HepG2 (cell line): ENCODE data around the gene COL13A1. TPM values are rescaled to one million over a fixed set of nuclear protein-coding genes. Genes with fewer than 3 reads are reported as not detected.

ENCODE experiments used
- CTCF ChIP-seq: sonication (generic); formaldehyde crosslinking; IDR thresholded peaks from 2 replicates; pipeline ENCODE4 v1.5.0; 2020; ENCODE audit warnings: mild to moderate bottlenecking, missing genetic modification reagents, moderate library complexity
- FOXA3 ChIP-seq: IDR thresholded peaks from 2 replicates; pipeline ENCODE4 v1.6.1; 2016; ENCODE audit warnings: missing genetic modification reagents, missing compliant biosample characterization
- FOXP1 ChIP-seq, 2 experiments: fragments of 450-650 bp in 1 of 2; IDR thresholded peaks; 2 replicates each; pipeline ENCODE4 v1.6.1; 2017 to 2018; ENCODE audit warnings: antibody characterized with exemption in 1 of 2
- HNRNPK ChIP-seq: fragments of 200-400 bp; formaldehyde crosslinking; IDR thresholded peaks from 2 replicates; pipeline ENCODE4 v1.6.1; 2018; ENCODE audit warnings: low read length, low read depth, moderate library complexity, mild to moderate bottlenecking; ENCODE audit not compliant: poor library complexity, severe bottlenecking
- SAP130 ChIP-seq: IDR thresholded peaks from 2 replicates; pipeline ENCODE4 v1.6.1; 2016; ENCODE audit warnings: low read depth
- SMC3 ChIP-seq: IDR thresholded peaks from 2 replicates; pipeline ENCODE4 v1.6.1; 2011; ENCODE audit warnings: low read length, improper control_type of control experiment
- TFDP2 ChIP-seq: sonication (generic); formaldehyde crosslinking; IDR thresholded peaks from 2 replicates; pipeline ENCODE4 v1.4.0; 2020; ENCODE audit warnings: missing genetic modification reagents
- ZC3H13 ChIP-seq: sonication (generic); formaldehyde crosslinking; IDR thresholded peaks from 2 replicates; pipeline ENCODE4 v1.8.1; 2023; ENCODE audit warnings: mild to moderate bottlenecking, missing genetic modification reagents, moderate library complexity
- ZFP36L2 ChIP-seq: sonication (generic); formaldehyde crosslinking; IDR thresholded peaks from 2 replicates; pipeline ENCODE4 v1.4.0; 2020; ENCODE audit warnings: missing genetic modification reagents
- ZNF367 ChIP-seq: sonication (generic); formaldehyde crosslinking; IDR thresholded peaks from 2 replicates; pipeline ENCODE4 v1.4.0; 2020; ENCODE audit warnings: missing genetic modification reagents, borderline replicate concordance
- polyA plus RNA-seq, 8 experiments: library from polyadenylated mRNA; depleted of rRNA in 3 of 8; stranded (reverse) in 7 of 8; unstranded in 1 of 8; fragments of >200 nt; fragmentation: Illumina TruSeq in 4 of 8; extraction: Trizol in 4 of 8; gene quantifications; 2 replicates each; pipeline versions ENCODE4 v1.2.1 to v1.2.3, GENCODE V29; 2011 to 2016; ENCODE audit warnings: low read depth in 4 of 8, missing spikeins in 1 of 8, mixed read lengths in 1 of 8; ENCODE audit not compliant: insufficient read depth in 1 of 8
- total RNA-seq, 5 experiments: library from RNA; depleted of rRNA; stranded (reverse); fragments of >200 nt; fragmentation: Illumina TruSeq; extraction: Trizol; gene quantifications; 2 replicates each; pipeline ENCODE4 v1.2.3, GENCODE V29; 2016; ENCODE audit warnings: low read depth in 1 of 5
- TF ChIP-seq, protein P1 (sequence below): sonication (generic); formaldehyde crosslinking; IDR thresholded peaks from 2 replicates; pipeline ENCODE4 v1.4.0; 2020; ENCODE audit warnings: mild to moderate bottlenecking, missing genetic modification reagents

COL13A1 gene
- total and polyA plus RNA-seq, 2 of the 13 experiments (the other 11 are each of a cell fraction or from before 2014, with no cell fraction given): 0.07 TPM; not detected in 1

- TF ChIP-seq TFDP2 (CRISPR knock-in tag) (no peak), ZFP36L2 (CRISPR knock-in tag) (no peak), CTCF (peak; percentile 86), FOXA3 (CRISPR knock-in tag) (no peak), ZNF367 (CRISPR knock-in tag) (no peak), ZC3H13 (no peak), HNRNPK (no peak), SAP130 (peak; percentile 21; the same call in 1 of the 2 replicates), SMC3 (peak; percentile 62; the same call in 1 of the 2 replicates), FOXP1 (IDR thresholded peaks at IDR 0.05) (no peak), FOXP1 (CRISPR knock-in tag; IDR thresholded peaks at IDR 0.05) (no peak)
- TF ChIP-seq, protein P1, sequence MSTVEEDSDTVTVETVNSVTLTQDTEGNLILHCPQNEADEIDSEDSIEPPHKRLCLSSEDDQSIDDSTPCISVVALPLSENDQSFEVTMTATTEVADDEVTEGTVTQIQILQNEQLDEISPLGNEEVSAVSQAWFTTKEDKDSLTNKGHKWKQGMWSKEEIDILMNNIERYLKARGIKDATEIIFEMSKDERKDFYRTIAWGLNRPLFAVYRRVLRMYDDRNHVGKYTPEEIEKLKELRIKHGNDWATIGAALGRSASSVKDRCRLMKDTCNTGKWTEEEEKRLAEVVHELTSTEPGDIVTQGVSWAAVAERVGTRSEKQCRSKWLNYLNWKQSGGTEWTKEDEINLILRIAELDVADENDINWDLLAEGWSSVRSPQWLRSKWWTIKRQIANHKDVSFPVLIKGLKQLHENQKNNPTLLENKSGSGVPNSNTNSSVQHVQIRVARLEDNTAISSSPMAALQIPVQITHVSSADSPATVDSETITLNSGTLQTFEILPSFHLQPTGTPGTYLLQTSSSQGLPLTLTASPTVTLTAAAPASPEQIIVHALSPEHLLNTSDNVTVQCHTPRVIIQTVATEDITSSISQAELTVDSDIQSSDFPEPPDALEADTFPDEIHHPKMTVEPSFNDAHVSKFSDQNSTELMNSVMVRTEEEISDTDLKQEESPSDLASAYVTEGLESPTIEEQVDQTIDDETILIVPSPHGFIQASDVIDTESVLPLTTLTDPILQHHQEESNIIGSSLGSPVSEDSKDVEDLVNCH (CRISPR knock-in tag): no peak
Measured at GRCh38 chr10:69968830-69969229, 167.1 kb downstream of the COL13A1 start (continued).
